Measurements from ENCODE around the gene PCDH19. TPM values are rescaled to one million over a fixed set of nuclear protein-coding genes. Genes with fewer than 3 reads are reported as not detected.

The PCDH19 gene
- total RNA-seq, 4 donors from 2014 or later: 0.37 to 1.4 (median 0.60) TPM

GRCh38 chrX:100373673-100374072, 36.4 kb downstream of the PCDH19 start:
- DNase-seq: no peak
- intact Hi-C loops (cut with DNase I; ENCODE audit: low total_unique reads): no loop called here
- Histone ChIP-seq H3K27me3 (no peaks in the 10 kb centered on the region), H3K4me1 (no peaks in the 10 kb centered on the region), H3K36me3 (no peaks in the 10 kb centered on the region), H3K9me3 (no peaks in the 10 kb centered on the region), H3K4me3 (no peak overlapping the region), H3K27ac (no peak overlapping the region)
- no peak for TF ChIP-seq POLR2AphosphoS5 (IDR thresholded peaks at IDR 0.05)
- TF ChIP-seq EP300 (IDR thresholded peaks at IDR 0.05; ENCODE audit: low read depth): no peak
- TF ChIP-seq CTCF (IDR thresholded peaks at IDR 0.05): no peak
- no peak for TF ChIP-seq POLR2A (IDR thresholded peaks at IDR 0.05)
- 54% methylated on average over 2 of the region's 2 CpGs; no CpG with 5 or more reads in 1 of the 2 donors for WGBS, 2 donors (ENCODE audit: low coverage in 1 of 2)
- in situ Hi-C loops (cut with MboI; ENCODE audit: low pct_ligation_motif_present in 1 of 4, low pct_unique_long_range_greater_than_20kb in 1 of 4, low sequenced_read_pairs in 3 of 4): no loop called here

- no peaks in the 10 kb centered on the region for H3K4me1 ChIP-seq
- DNase-seq: no peak
- H3K27ac ChIP-seq: no peak overlapping the region
- no peak for TF ChIP-seq EP300 (IDR thresholded peaks at IDR 0.05; ENCODE audit: low read depth)
- TF ChIP-seq POLR2AphosphoS5 (IDR thresholded peaks at IDR 0.05): no peak
- TF ChIP-seq POLR2A (IDR thresholded peaks at IDR 0.05): no peak
- TF ChIP-seq CTCF (IDR thresholded peaks at IDR 0.05): peak in 1 of 5 experiments; percentile 10
- no peaks in the 10 kb centered on the region for H3K27me3 ChIP-seq
- intact Hi-C loops (cut with DNase I; ENCODE audit: low total_unique reads): no loop called here
- no peaks in the 10 kb centered on the region for H3K36me3 ChIP-seq
- H3K9me3 ChIP-seq: no peaks in the 10 kb centered on the region
- no peak overlapping the region for H3K4me3 ChIP-seq
- in situ Hi-C loops (cut with MboI; ENCODE audit: low pct_ligation_motif_present in 1 of 4, low pct_unique_long_range_greater_than_20kb in 1 of 4, low sequenced_read_pairs in 3 of 4): no loop called here
Observed at GRCh38 chrX:100368167-100368566, 41.9 kb downstream of the PCDH19 start.

GRCh38 chrX:100363896-100364295, 46.2 kb downstream of the PCDH19 start:
- no peak for TF ChIP-seq POLR2A (IDR thresholded peaks at IDR 0.05)
- Histone ChIP-seq H3K9me3 (no peaks in the 10 kb centered on the region), H3K27me3 (no peaks in the 10 kb centered on the region), H3K27ac (no peak overlapping the region), H3K4me3 (no peak overlapping the region), H3K36me3 (no peaks in the 10 kb centered on the region), H3K4me1 (no peaks in the 10 kb centered on the region)
- in situ Hi-C loops (cut with MboI; ENCODE audit: low pct_ligation_motif_present in 1 of 4, low pct_unique_long_range_greater_than_20kb in 1 of 4, low sequenced_read_pairs in 3 of 4) (no loop called here), intact Hi-C loops (cut with DNase I; ENCODE audit: low total_unique reads) (no loop called here)
- no peak for DNase-seq
- WGBS, 2 donors (ENCODE audit: low coverage in 1 of 2): 41% methylated on average over 3 of the region's 3 CpGs; no CpG with 5 or more reads in 1 of the 2 donors

- no peak for DNase-seq
- H3K27me3 ChIP-seq: no peaks in the 10 kb centered on the region
- intact Hi-C loops (cut with DNase I; ENCODE audit: low total_unique reads): no loop called here
- no peak overlapping the region for H3K4me3 ChIP-seq
- 56% methylated on average over 3 of the region's 3 CpGs; no CpG with 5 or more reads in 1 of the 2 donors for WGBS, 2 donors (ENCODE audit: low coverage in 1 of 2)
- H3K9me3 ChIP-seq: no peaks in the 10 kb centered on the region
- H3K27ac ChIP-seq: no peak overlapping the region
- no peaks in the 10 kb centered on the region for H3K36me3 ChIP-seq
- TF ChIP-seq POLR2AphosphoS5 (IDR thresholded peaks at IDR 0.05) (no peak), CTCF (IDR thresholded peaks at IDR 0.05) (no peak), POLR2A (IDR thresholded peaks at IDR 0.05) (no peak), EP300 (IDR thresholded peaks at IDR 0.05; ENCODE audit: low read depth) (no peak)
- in situ Hi-C loops (cut with MboI; ENCODE audit: low pct_ligation_motif_present in 1 of 4, low pct_unique_long_range_greater_than_20kb in 1 of 4, low sequenced_read_pairs in 3 of 4): no loop called here
- no peaks in the 10 kb centered on the region for H3K4me1 ChIP-seq
Observed at GRCh38 chrX:100358766-100359165, 51.3 kb downstream of the PCDH19 start.

- intact Hi-C loops (cut with DNase I; ENCODE audit: low total_unique reads): no loop called here
- H3K36me3 ChIP-seq: no peaks in the 10 kb centered on the region
- H3K27ac ChIP-seq: no peak overlapping the region
- H3K9me3 ChIP-seq: no peaks in the 10 kb centered on the region
- H3K27me3 ChIP-seq: no peaks in the 10 kb centered on the region
- in situ Hi-C loops (cut with MboI; ENCODE audit: low pct_ligation_motif_present in 1 of 4, low pct_unique_long_range_greater_than_20kb in 1 of 4, low sequenced_read_pairs in 3 of 4): no loop called here
- DNase-seq: no peak
- no peak overlapping the region for H3K4me3 ChIP-seq
- no peak for TF ChIP-seq CTCF (IDR thresholded peaks at IDR 0.05)
- TF ChIP-seq POLR2A (IDR thresholded peaks at IDR 0.05): no peak
- TF ChIP-seq POLR2AphosphoS5 (IDR thresholded peaks at IDR 0.05): no peak
- TF ChIP-seq EP300 (IDR thresholded peaks at IDR 0.05; ENCODE audit: low read depth): no peak
- 27% methylated on average over 3 of the region's 3 CpGs; no CpG with 5 or more reads in 1 of the 2 donors for WGBS, 2 donors (ENCODE audit: low coverage in 1 of 2)
- no peaks in the 10 kb centered on the region for H3K4me1 ChIP-seq
Observed at GRCh38 chrX:100356351-100356896, 53.6 kb downstream of the PCDH19 start.
